Lung (tissue), 12 donors: ENCODE results near the gene MRPL27. TPM values are rescaled to one million over a fixed set of nuclear protein-coding genes. Genes with fewer than 3 reads are reported as not detected.

Experiments used
- ATAC-seq: fragments of 200-7000 bp; cut with Tn5 transposase; one replicate; pipeline ENCODE4 v1.9.1; 2020; ENCODE audit warnings: moderate number of reproducible peaks; ENCODE audit not compliant: insufficient read depth, low FRiP score
- DNase-seq, 3 donors: peaks; one replicate each; pipeline ENCODE4 v3.0.0-alpha.2; 2013 to 2017
- H3K27ac ChIP-seq, 2 donors: one replicate each; pipeline ENCODE4 v1.5.1; 2013; ENCODE audit warnings: mild to moderate bottlenecking in 2 of 2, moderate library complexity in 2 of 2, control low read depth in 1 of 2, inconsistent platforms in 1 of 2, low read depth in 1 of 2, low read length in 1 of 2
- H3K27me3 ChIP-seq, 3 donors: one replicate each; pipeline ENCODE4 v1.5.1; 2013; ENCODE audit warnings: low read length in 2 of 3; ENCODE audit not compliant: control insufficient read depth in 3 of 3, insufficient read depth in 3 of 3
- H3K36me3 ChIP-seq, 4 donors: one replicate each; pipeline ENCODE4 v1.5.1; 2013; ENCODE audit warnings: low read length in 4 of 4, mild to moderate bottlenecking in 1 of 4, moderate library complexity in 1 of 4; ENCODE audit not compliant: control insufficient read depth in 4 of 4, insufficient read depth in 4 of 4
- H3K4me1 ChIP-seq, 5 donors: one replicate each; pipeline ENCODE4 v1.5.1; 2013; ENCODE audit warnings: low read length in 5 of 5, mild to moderate bottlenecking in 2 of 5, moderate library complexity in 1 of 5; ENCODE audit not compliant: control insufficient read depth in 5 of 5, insufficient read depth in 5 of 5
- H3K4me3 ChIP-seq: one replicate; pipeline ENCODE4 v1.5.1; 2013; ENCODE audit warnings: mild to moderate bottlenecking, control low read depth, moderate library complexity
- H3K9ac ChIP-seq, 2 donors: one replicate each; pipeline ENCODE4 v1.5.1; 2013; ENCODE audit warnings: low read length in 2 of 2, control low read depth in 1 of 2; ENCODE audit not compliant: insufficient read depth in 1 of 2
- H3K9me3 ChIP-seq, 4 donors: one replicate each; pipeline ENCODE4 v1.5.1; 2013; ENCODE audit warnings: low read length in 3 of 4, mild to moderate bottlenecking in 1 of 4, moderate library complexity in 1 of 4; ENCODE audit not compliant: control insufficient read depth in 4 of 4, insufficient read depth in 3 of 4
- CTCF ChIP-seq: IDR thresholded peaks from 2 replicates; pipeline ENCODE4 v1.5.1; 2012; ENCODE audit warnings: mild to moderate bottlenecking; ENCODE audit errors: control extremely low read depth, extremely low read depth
- WGBS, 2 donors: extraction: QIAGEN DNeasy Blood & Tissue Kit; methylation state at CpG; one replicate each; pipeline ENCODE4 v1.1.7; 2013; 5-methylcytosine and 5-hydroxymethylcytosine counted together
- polyA plus RNA-seq, 2 donors: library from polyadenylated mRNA; stranded (reverse); fragments of 200-250 nt; gene quantifications; one replicate each; pipeline ENCODE4 v1.2.1, GENCODE V29; 2013
- total RNA-seq, 2 donors: library from RNA; depleted of rRNA in 1 of 2; stranded (reverse); fragments of >200 nt in 1 of 2; gene quantifications; one replicate each; pipeline ENCODE4 v1.2.1, GENCODE V29; 2014 to 2021
- donor health status: control.
- donor health status: control.
- donor health status: Bipolar disorder and iron deficiency.
- donor health status: healthy.
- donor health status: DM: yes; HTN: yes; CAD: no.

Gene MRPL27
- total and polyA plus RNA-seq, 4 donors, result 33.5 to 176 (median 78.4) TPM

- Histone ChIP-seq H3K4me1 (peaks cover 0 to 12% (median 3%) of the 10 kb centered on the region in 5 donors), H3K9ac (no peak overlapping the region), H3K9me3 (no peaks in the 10 kb centered on the region), H3K4me3 (no peak overlapping the region), H3K27ac (no peak overlapping the region), H3K36me3 (peaks cover 19 to 38% (median 25%) of the 10 kb centered on the region in 4 donors), H3K27me3 (no peaks in the 10 kb centered on the region)
- 98 to 100% methylated on average over 2 of the region's 2 CpGs for WGBS, 2 donors
- ATAC-seq (no peak), DNase-seq (no peak)
- TF ChIP-seq CTCF, result no peak
Observed at GRCh38 chr17:50371526-50371925, 1.5 kb downstream of the MRPL27 start.

GRCh38 chr17:50370052-50370451, 2.9 kb downstream of the MRPL27 start:
- Histone ChIP-seq H3K9me3 (no peaks in the 10 kb centered on the region), H3K4me3 (no peak overlapping the region), H3K36me3 (peaks cover 19 to 38% (median 30%) of the 10 kb centered on the region in 4 donors), H3K27me3 (no peaks in the 10 kb centered on the region), H3K27ac (no peak overlapping the region), H3K4me1 (peaks cover 0 to 12% (median 3%) of the 10 kb centered on the region in 5 donors), H3K9ac (no peak overlapping the region)
- 94 to 97% methylated on average over 5 of the region's 5 CpGs for WGBS, 2 donors
- no peak for TF ChIP-seq CTCF
- DNase-seq (no peak), ATAC-seq (no peak)

GRCh38 chr17:50367401-50367800, 5.6 kb downstream of the MRPL27 start:
- DNase-seq (no peak), ATAC-seq (no peak)
- Histone ChIP-seq H3K27me3 (no peaks in the 10 kb centered on the region), H3K4me3 (no peak overlapping the region), H3K36me3 (peaks cover 19 to 42% (median 31%) of the 10 kb centered on the region in 4 donors), H3K27ac (no peak overlapping the region), H3K9ac (no peak overlapping the region), H3K9me3 (no peaks in the 10 kb centered on the region), H3K4me1 (peaks cover 1 to 17% (median 3%) of the 10 kb centered on the region in 5 donors)
- TF ChIP-seq CTCF, result no peak
- WGBS, 2 donors, result 82 to 100% methylated on average over 1 of the region's 1 CpG
